ENCODE data around the gene NCAPG2.

DNA sequence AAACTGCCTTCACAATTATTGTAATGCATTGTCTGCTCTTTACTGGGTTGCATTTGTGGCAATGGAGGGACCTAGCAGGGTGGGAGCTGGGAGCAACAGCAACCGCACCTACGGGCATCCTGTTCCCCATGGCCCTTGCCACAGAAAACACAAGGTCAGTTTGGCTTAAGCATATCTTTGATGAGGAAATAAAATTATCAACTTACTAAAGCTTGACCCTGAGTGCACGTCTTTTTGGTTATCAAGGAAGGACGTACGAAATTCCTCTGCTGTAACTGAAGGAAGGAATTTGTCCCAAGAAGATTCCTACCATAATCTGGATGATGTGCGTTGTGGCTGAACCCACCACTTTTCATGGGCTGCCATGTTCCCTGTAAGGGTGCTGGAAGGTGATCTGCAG, 97.0 kb downstream of the NCAPG2 start:
- TF ChIP-seq, protein P1, sequence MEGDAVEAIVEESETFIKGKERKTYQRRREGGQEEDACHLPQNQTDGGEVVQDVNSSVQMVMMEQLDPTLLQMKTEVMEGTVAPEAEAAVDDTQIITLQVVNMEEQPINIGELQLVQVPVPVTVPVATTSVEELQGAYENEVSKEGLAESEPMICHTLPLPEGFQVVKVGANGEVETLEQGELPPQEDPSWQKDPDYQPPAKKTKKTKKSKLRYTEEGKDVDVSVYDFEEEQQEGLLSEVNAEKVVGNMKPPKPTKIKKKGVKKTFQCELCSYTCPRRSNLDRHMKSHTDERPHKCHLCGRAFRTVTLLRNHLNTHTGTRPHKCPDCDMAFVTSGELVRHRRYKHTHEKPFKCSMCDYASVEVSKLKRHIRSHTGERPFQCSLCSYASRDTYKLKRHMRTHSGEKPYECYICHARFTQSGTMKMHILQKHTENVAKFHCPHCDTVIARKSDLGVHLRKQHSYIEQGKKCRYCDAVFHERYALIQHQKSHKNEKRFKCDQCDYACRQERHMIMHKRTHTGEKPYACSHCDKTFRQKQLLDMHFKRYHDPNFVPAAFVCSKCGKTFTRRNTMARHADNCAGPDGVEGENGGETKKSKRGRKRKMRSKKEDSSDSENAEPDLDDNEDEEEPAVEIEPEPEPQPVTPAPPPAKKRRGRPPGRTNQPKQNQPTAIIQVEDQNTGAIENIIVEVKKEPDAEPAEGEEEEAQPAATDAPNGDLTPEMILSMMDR (IDR thresholded peaks at IDR 0.05), result no peak
- TF ChIP-seq POLR2A (IDR thresholded peaks at IDR 0.05), result no peak
